Sciatic nerve (tissue), 2 donors: Measurements from ENCODE around the gene TSPAN11. TPM values are rescaled to one million over a fixed set of nuclear protein-coding genes. Genes with fewer than 3 reads are reported as not detected.

Experiments
- ATAC-seq: fragments of 200-7000 bp; cut with Tn5 transposase; one replicate; pipeline ENCODE4 v1.9.1; 2020; ENCODE audit warnings: mild to moderate bottlenecking, moderate library complexity
- DNase-seq: peaks from one replicate; pipeline ENCODE4 v3.0.0-alpha.2; 2020; ENCODE audit warnings: low spot score
- intact Hi-C: fragments of 100-400 bp; cut with DNase I; formaldehyde crosslinking; loops from one replicate; pipeline ENCODE4 v1.14.2; 2022
- total RNA-seq: library from RNA; stranded (reverse); fragmentation: NEBNext Ultra II Directional; extraction: Animal tissue kit (Norgen Biotek cat#: 25700); gene quantifications from one replicate; pipeline ENCODE4 v1.2.1, GENCODE V29; 2021
- donor health status: DM: no; HTN: no; CAD: no.
- donor health status: DM: no; HTN: no; CAD: no.

Gene TSPAN11
- total RNA-seq, 1 donor from 2014 or later: 29.7 TPM

DNA sequence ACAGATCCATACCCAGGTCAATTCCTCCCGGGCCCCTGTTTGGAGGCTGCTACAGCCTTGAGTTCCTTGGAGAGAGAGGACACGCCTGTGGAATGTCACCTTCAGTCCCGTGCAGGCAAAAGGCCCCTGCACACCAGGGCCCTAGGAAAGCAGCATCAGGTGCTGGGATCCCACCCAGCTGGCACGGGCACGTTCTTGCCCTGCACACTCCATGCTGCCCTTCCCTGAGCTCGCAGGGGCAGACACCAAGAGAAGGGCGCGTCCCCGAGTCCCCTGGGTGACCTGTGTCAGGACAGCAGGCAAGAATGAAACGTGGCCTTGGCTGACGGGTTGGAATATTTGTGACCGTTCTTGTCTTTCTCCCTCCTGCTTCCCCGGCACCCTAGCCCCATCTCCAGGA lies 67.7 kb downstream of the TSPAN11 start:
- DNase-seq: no peak
- ATAC-seq: no peak
- intact Hi-C loops: no loop called here

DNA sequence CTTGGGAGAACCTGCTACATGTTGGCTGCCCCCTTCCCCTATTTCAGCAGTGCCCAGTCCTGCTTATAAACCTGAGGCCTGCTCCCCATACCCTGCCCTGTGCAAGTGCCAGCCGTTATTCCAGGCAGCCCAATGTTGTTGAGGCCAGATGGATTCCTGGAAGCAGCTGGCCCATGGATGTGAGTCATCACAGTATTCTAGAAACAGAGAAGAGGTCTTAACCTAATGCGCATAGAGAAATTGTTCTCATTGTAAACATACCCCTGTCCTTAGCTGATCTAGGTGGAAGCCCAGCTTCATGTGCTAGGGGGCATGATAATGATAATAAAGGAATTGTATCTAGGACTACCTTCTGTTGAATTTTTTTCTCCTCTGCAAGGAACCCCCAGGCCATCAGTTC lies 69.7 kb downstream of the TSPAN11 start:
- no peak for ATAC-seq
- intact Hi-C loops: no loop called here
- DNase-seq: no peak

DNA sequence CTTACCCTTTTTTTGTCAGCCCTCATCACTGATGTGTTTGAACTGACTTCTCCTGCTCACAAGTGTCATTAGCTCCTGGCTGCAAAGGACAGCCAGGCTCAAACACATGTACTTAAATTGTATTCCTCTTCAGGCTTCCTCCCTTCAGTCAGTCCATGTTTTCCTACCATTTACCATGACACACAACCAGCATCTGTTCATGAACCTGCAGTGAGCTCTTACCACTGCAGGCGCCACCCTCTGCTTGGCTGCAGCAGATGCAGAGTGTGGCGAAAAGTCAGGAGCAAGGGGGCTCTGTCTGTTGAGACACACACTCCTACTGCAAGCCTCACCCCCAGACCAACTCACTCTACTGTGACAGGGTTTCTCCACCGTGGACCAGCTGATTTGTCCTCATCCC lies 70.2 kb downstream of the TSPAN11 start:
- DNase-seq (no peak), ATAC-seq (no peak)
- intact Hi-C loops: no loop called here

DNA sequence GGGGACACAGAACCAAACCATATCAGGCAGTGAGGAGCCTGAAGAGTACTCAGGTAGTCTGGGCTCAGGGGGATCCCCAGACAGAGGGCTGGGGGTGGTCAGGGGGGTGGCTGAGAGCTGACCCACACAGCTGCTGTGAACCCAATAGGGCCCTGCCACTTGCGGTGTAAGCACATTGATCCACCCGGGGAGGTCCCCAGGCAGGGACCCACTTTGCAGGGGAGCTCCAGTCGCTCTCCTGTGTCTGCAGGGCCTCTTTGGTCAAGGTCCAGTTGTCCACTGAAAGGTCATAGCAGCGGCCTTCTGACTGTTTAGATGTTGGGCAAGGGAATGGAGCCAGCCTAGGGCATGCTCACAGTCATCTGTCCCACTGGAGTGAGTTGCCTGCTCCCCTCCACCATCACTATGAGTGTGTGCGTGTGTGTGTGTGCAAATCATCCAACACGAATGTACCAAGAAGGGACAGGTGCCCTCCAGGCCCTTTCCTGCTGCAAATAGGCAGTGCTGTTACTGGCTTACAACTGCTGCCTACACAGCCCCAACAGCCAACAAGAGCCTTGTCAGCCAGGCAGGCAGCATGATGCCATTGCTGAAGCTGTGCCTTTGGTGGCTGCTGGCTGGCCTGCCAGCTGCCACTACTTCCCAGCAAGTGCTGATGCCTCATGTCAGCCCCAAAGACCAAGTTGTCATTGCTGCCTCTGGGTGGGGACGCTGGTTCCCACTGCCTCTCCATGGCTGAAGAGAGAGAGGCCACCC lies 71.3 kb downstream of the TSPAN11 start:
- DNase-seq (no peak), ATAC-seq (no peak)
- intact Hi-C loops: no loop called here

DNA sequence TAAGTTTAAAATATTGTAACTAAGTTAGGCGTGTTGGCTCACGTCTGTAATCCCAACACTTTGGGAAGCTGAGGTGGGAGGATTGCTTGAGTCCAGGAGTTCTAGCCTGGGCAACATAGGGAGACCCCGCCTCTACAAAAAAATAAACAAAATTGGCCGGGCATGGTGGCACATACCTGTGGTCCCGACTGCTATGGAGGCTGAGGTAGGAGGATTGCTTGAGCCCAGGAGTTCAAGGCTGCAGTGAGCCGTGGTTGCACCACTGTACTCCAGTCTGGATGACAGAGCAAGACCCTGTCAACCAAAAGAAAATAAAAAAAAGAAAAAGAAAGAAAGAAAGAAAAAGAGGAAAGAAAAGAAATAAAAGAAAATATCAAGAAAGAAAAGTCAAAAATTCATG lies 72.5 kb downstream of the TSPAN11 start:
- ATAC-seq: no peak
- no peak for DNase-seq

DNA sequence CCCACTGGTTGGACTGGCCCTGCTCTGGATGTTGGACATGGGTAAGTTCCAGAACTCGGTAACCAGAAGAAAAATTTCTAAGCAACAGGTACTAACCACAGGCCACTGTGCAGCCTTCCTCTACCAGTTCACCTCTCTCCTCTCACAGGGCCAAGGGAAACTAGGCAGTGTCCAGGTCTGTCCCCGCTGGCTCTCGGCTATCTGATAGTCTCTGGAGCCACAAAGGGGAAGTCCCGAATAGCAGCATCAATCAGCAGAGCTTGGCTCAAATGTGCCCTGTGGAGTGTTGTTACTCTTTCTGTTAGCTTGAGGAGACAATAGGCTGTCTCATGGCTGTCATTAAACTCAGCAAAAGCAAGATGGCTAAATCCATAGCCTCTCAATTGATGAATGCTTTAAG lies 73.2 kb downstream of the TSPAN11 start:
- DNase-seq: no peak
- ATAC-seq: no peak
- intact Hi-C loops: no loop called here

More for the DNA sequence above, 72.5 kb downstream of the TSPAN11 start:
- intact Hi-C loops: no loop called here

DNA sequence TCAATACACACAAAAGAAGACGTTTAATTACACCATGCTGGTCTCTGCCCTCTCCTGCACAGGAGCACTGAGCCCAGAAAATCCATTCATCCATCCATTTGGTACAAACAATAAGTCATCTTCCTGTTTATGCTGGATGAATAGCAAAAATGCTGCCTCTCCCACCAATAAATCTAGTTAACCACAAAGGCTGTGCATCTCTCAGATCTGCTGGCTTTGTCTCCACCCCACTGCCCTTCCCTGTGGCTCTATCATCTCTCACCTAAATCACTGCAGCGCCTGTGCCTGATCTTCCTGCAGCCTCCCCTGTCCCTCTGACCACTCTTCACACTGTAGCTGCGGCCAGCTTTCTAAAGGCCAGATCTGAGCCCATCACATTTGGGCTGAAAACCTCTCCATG lies 74.2 kb downstream of the TSPAN11 start:
- DNase-seq (no peak), ATAC-seq (peak; percentile 56)
- intact Hi-C loops: no loop called here

DNA sequence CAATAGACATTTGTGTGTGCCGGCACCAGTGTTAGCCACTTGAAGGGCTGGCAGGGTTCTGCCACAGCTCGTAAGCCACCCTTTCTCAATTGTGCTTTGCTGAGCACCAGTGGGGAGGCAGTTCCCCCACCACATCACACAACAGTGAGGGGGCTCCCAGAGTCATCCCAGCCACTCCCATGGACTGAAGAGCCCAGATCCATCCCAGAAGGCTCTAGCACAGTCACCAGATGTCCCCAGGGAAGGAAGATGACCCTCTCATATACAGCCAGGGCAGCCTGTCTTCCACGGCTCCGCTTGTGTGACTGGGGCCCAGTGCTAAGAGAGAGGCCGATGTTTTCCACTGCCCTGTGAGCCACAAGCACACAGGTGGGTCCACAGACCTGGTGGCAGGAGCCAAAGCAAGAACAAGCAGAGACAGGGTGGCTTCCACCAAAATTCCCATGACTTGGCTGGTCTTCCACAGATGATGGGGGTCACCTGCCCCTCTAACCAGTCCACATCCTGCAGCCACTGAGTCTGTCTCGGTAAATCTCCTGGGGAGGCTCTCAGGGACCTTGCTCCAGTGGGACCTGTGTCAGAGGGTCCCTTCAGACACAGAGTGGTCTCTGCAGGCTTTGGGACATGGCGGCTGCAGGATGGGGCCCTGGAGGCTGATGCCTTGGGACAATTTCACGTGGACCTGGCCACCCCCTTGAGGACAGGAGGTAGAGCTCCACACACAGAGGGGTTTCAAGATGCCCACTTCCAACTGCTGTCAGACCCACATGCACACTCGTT lies 75.2 kb downstream of the TSPAN11 start:
- ATAC-seq: no peak
- intact Hi-C loops: no loop called here
- no peak for DNase-seq

DNA sequence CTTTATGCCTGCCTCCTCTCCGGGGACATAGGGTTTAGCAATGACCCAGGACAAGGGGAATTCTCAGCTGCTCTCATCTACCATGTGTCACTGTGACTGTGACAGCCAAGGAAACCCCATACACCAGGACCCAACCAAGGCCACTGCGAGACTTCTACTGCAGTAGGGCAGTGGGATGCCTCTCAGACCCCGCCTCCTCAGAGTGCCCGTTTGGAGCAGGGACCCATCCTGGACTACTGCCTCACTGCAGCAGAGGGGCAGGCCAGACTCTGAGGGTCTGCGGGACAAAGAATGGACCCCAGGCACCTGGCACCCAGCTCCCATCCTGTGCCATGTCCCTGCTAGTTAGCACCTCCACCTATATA lies 75.8 kb downstream of the TSPAN11 start:
- intact Hi-C loops: no loop called here
- ATAC-seq: no peak
- DNase-seq: no peak

DNA sequence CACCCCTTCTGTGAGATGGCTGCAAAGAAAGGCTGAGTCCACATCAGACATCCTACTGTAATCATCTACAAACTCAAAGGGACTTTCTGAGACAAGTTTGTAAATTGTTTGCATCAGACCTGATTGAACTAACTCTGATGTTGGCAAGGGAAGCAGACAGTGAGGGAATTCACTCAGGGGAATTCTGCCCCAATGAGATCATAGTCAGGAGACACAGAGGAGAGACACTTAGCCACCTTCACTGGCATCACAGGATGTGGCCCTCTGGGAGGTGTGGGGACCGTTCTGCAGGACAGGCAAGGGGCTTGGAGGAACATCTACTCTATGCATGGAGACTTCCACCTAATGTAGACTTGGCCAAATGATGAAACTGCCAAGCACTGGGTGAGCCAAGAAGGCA lies 76.5 kb downstream of the TSPAN11 start:
- ATAC-seq: no peak
- DNase-seq: no peak
- intact Hi-C loops: no loop called here

DNA sequence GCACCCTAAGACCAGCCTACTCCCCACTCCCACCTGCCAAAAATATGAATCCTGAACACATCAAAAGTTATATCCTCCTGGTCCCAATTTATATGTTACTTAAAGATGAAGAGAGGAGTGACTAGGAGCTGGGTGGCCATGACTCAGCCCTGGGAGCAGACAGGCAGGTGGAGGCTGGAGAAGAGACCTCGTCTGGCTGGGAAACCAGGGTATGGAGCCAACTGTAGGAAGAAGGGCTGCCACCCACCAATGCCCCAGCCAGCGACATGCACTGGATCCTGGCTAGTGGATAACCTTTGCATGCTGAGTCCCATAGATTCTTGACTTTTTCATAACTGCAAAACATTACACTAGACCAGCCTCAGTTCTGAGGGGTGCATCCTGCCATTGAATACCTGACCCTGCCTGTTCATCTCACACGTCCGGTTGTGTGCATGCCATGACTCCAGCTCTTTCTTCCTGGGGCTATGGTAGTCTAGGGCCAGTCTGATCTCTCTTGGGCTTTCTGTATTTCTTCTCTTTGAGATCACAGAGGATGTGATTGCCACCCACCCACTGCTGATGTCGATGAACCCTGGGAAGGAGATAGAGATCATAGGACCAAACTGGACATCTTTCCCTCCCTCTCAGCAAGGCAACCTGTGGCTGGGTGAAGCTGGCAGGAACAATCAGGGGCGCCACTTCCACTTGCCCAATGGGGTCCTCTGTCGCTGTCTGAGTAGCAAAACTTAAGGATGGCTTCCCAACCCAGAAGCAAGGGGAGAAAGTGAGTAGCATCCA lies 77.5 kb downstream of the TSPAN11 start:
- ATAC-seq (no peak), DNase-seq (peak; percentile 10)
- intact Hi-C loops: no loop called here

DNA sequence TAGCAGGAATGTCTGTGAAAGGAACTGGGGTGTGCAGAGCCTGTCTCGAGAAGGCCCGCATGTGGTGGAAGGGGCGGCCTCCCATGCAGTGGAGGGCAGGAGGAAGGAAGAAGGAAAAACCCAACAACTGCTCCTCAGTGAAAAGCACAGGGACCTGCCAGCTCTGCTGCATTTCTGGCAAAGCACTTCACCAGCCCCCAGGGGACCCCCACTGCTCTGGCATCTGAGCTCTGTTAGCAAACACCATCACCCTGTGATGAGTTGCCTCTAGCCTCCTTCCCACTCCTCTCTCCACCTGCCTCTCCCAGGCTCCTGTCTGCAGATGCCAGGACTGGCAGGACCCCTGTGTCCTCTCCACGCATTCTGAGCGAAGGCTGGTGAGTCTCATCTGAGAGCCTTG lies 78.1 kb downstream of the TSPAN11 start:
- ATAC-seq: no peak
- intact Hi-C loops: no loop called here
- peak; percentile 36 for DNase-seq

DNA sequence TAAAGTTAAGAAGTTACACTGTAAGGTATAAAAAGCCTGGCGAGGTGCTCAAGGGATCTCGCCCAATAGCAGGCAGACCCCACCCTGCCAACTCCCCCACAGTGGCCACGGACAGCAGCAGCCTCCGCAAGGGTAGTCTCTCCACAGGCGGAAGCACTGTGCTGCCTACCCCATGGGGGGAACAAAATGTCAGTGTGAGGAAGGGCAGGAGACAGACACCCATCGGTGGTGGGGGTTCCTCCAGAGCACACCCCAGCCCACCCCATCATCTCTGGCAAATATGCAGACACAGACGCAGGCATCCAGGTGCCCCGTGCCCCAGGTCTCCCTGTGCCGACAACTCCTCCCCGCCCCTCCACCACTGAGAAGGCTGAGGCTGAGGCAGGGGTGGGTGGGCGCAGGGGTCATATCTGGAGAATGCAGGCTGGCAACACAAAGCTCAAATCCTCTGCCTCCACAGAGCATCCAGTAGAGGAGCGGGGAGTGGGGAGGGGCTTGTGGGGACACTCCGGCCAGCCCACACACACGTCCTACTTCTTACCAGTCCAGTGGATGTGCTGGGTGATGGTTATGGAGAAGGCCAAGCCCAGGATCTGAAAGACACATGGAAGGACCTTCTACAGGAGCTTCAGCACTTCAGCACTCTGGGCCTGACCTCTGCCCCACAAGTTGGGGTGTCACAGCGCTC lies 78.9 kb downstream of the TSPAN11 start:
- DNase-seq (peak; percentile 51), ATAC-seq (no peak)
- intact Hi-C loops: no loop called here

DNA sequence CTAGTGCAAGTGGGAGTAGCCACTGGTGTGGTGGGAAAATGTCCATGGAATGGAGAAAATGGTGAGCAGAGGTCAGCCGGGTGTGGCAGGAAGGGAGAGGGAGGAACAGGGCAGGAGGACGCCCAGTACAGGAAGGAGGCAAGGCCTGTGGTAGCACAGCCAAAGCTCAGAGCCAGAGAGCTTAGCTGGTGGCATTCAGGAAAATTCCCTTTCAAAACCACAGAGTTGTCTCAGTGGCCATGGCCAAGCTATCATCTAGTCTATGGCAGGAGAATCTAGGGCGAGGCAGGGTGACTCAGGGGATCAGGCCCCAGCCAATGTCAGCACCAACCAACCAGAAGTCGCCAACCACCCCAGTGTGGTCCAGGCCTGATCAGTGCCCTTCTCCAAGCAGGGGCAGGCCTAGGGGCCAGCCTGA lies 79.4 kb downstream of the TSPAN11 start:
- DNase-seq: peak; percentile 48
- intact Hi-C loops: no loop called here
- ATAC-seq: peak; percentile 80

DNA sequence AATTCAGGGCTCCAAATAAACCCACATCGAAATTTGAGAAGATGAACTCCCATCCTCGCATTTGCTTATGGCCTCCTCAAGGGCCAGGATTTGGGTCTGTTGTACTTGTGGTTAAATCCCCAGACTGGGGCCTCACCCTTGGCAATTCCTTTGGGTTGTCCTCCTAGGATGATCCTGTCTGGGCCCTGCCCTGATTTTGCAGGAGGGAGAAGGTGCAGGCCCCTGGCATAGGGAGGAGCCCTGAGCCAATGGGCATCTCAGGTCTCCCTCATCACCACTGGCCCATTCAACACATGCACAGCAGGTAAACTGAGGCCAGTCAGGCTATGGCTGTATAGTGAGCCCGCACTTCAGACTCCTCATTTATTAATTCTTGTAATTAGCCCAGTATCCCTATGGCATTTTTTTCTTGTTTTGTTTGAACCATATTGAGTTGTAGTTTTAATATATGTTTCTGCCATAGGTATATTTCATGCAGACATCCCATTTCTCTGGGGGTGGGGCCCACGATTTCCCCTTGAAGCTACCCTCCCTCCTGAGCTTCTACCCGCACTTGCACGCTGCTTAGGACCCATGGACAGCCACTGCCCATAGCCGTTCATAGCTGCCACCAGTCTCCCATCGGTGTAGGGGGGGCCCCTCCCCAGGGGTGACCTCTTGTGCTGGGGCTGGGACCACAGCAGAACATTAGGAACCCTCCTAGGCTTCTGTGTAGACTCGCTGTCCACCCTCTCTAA lies 80.0 kb downstream of the TSPAN11 start:
- ATAC-seq (no peak), DNase-seq (no peak)
- intact Hi-C loops: no loop called here

DNA sequence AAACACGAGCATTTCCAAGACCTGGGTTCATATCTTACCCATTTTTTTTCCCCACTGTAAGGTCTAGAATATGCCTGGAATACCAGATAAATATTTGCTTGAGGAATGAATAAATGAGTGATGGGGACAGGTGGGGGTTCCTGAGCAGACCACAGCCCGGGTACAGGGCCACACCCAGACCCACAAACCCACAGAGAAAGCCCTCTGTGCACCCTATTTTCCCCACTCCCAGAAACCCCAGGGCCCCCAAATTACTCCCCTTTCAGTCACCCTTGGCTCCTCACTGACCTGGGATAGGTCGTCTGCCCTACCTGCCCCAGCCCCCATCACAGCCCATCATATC lies 80.6 kb downstream of the TSPAN11 start:
- intact Hi-C loops: no loop called here
- DNase-seq: no peak
- no peak for ATAC-seq

DNA sequence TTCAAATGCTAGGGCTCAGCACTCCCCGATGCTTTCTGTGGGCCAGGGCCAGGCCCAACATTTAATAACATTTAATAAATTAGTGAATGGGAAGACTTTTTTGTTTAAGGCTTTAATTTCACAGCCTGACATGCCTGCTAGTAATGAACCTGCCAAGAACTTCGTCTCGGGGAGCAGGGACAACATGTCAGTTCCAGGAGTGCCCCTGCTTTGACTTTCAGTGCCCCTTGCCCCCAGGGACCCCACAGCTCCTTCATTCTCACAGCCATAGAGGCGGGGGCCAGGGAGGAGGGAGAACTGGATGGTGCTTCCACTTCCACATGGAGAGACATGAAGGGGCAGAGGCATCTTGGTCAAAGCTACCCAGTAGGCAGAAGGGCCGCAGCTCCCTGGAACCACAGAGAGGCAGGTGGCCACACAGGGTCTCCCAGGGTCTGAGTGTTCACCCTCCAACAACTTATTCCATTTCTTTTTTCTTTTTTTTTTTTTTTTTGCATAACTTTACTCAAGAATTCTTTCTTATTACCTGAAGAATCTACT lies 81.2 kb downstream of the TSPAN11 start:
- ATAC-seq: no peak
- no peak for DNase-seq
- intact Hi-C loops: no loop called here

DNA sequence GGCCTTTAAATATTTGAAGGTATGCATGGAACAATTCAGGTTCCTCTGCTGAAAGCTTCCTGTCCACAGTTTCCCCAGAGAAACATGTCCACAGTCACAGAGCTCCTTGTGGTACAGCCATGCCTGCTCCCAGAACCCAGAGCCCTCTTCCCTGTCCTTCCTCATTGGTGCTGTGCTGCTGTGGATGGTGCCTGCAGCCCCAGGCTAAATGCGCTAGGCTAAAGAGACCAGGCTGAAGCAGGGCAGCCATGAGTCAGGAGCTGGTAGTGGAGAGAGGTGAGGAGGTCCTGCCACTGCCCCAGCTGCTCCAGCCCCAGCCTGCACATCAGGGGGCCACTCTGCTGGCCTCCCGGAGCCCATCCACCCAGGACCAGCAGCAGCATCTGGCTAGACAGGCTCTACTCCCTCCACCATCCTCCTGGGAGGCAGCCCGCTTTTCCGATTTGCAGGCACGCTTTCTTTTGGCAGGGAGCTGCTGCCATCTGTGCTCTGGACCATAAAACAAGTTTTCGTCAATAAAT lies 81.8 kb downstream of the TSPAN11 start:
- intact Hi-C loops: no loop called here
- no peak for DNase-seq
- no peak for ATAC-seq
